Pulmonary artery endothelial cell (primary cell): Measurements from ENCODE around the gene FAM241A. TPM values are rescaled to one million over a fixed set of nuclear protein-coding genes. Genes with fewer than 3 reads are reported as not detected.

Source experiments
- DNase-seq: peaks from one replicate; pipeline ENCODE4 v3.0.0-alpha.2; 2011; ENCODE audit warnings: low read depth, low spot score
- total RNA-seq: library from RNA; depleted of rRNA; stranded (reverse); fragments of >200 nt; gene quantifications from 2 replicates; pipeline ENCODE4 v1.2.3, GENCODE V29; 2014

FAM241A gene
- total RNA-seq, 1 donor from 2014 or later, result 11.3 TPM

DNA sequence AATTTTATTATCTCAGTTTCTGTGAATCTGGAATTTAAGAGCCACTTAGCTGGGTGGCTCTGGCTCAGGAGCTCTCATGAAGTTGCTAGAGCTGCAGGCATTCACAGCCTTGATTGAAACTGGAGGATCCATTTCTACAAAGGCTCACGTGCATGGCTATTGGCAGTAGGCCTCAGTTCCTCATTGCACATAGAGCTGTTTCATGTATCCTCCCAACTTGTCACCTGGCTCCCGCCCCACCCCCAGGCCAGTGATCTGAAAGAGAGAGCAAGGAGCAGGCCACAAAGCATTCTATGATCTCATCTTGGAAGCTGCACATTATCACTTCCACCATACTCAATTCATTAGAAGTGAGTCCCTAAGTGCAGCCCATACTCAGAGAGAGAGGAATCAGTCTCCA lies 67.8 kb downstream of the FAM241A start:
- no peak for DNase-seq

DNA sequence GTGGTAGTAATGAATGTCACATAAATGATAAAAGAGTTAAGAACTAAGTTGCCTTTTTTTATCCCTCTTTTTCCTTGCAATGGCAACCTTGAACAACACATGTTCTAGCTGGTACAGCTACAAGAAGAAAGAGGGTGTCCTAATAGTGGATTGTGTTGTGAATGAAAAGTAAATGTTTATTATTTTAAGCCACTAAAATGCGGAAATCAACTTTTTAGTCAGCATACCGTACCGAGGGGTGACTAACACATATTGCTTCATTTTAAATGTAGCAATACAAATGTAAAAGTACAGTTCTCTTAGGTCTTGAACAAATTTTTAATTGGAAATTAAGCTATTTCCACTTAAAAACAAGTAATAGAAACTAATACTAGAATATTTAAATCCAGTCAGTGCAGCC lies 68.6 kb downstream of the FAM241A start:
- DNase-seq, result no peak

DNA sequence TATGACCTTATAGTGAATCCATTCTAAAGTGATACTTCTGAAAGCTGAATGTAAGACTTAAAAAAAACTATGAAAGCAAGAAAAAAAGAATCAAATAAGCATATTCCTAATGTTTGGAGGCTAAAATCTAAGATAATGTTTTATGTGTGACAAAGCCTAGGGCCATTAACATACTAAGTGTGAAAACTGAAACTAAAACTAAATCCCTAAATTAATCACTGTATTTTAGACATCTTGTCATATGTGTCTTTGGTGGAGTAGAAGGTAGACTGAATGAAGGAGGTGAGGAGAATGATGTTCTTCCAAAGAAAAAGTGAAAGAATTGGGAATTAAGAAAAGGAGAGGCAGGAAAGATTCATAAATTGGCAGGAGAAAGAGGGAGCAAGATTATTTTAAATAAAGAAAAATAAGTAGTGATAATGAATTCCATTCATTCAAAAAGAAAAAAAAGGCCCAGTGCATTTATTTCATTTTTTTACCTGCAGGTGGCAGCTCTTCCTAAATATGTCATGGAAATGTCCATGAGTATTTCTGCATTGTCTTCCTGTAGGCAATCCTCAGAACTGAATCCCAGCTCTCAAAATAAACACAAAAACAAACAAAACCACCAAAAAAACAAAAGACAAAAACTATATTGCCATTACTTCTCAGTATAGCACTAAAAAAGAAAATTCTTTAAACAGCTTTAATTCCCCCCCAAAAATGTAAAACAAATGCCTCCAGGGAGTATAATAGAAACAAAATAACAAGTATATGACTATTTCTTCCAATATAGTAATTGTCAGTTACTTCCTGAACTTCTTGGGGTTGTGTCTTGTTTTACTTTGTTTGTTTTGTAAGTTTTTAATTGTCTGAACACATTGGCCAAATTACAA lies 69.4 kb downstream of the FAM241A start:
- no peak for DNase-seq

DNA sequence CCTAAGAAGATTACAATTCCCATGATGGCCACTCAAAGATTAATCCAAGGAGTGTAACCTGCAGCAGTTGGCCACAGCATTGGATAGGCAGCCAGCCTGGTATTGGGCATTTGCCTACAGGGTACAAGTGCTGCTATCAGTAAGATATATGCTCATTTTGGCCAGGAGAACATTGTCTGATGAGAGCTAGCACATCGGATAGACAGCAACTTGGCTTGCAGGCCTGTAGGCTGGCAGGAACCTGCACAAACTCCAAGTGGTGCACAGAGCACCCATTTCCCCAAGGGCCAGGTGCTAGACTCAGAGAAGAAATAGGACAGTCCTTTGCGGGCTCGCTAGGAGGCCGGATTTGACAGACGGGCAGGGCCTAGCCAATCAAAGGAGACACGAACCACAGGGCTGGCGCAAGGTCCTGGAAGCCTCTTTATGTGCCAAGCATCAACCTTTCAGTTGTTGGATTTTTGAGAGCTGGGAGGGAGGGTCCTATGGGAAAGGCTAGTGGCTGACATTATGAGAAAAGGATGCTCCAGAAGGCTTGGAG lies 74.6 kb downstream of the FAM241A start:
- no peak for DNase-seq

DNA sequence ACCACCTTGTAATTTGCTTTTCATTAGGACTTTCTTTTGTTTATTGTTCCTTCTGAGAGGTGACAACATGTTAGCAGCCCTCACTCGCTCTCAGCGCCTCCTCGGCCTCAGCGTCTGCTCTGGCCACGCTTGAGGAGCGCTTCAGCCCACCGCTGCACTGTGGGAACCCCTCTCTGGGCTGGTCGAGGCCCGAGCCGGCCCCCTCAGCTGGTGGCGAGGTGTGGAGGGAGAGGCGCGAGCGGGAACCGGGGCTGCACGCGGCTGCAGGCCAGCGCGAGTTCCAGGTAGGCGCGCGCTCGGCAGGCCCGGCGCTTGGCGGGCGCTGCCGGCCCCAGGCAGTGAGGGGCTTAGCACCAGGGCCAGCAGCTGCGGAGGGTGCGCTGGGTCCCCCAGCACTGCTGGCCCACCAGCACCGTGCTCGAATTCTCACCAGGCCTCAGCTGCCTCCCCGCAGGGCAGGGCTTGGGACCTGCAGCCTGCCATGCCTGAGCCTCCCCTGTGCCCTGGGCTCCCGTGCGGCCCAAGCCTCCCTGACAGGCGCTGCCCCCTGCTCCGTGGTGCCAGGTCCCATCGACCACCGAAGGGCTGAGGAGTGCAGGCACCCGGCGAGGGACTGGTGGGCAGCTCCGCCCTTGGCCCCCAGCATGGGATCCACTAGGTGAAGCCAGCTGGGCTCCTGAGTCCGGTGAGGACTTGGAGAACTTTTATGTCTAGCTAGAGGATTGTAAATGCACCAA lies 77.1 kb downstream of the FAM241A start:
- DNase-seq, result no peak

DNA sequence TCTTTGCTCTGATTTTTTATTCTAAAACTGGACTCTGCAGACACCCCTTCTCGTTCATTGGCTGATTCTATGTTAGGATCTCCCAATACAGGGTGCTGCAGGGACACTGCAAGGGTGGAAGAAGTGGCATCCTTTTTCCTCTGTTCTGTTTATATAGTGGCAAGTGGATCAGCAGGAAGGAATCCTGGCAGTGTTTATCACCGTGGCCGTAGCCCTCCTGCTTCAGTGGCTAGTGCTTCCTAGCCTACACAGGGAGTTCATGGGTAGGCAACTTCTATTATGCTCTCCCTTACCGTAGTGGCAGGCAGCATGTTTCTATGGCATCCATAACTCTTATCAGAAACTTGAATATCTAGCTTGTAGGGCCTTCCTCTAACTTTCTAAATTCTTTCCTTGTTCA lies 79.9 kb downstream of the FAM241A start:
- DNase-seq, result no peak

DNA sequence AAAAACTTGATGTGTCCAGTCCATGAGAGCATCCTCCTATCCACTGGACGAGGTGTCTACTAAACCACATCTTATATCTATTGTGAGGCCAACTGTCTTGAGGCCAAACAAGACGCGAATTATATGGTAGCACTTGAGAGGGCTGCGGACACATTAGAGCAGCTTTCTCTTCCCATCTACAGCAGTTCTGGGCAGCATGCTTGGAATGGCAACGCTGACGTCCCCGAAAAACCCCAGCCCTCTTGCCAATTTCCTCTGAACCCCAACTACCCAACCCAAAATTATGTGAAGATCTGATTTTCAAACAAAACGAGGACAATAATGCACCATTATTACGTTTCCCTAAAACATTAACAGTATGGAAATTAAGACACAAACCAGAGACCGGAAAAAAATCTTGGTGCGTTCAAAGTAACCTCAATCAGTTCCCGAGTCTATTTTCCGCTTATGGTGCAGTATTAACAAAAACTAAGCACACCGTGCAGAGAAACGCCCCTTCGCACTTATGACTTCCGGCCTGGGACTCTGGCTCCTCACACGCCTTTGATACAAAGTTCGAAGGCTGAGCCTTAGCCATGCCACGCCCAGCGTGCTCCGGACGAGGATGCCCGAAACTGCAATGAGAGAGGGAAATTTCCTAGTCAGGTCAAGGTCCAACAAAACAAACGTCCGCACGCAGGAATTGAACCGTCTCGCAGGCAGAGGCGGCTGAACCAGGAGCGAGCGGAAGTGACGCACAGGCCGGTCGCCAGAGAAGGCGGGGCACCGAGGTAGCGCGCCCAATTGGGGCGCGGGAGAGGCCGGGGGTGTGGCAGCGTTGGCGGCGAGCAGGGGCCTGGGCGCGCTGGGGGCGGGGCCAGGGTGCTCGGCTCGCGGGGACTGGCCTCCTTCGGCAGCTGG lies 85.9 kb downstream of the FAM241A start:
- peak; percentile 90 for DNase-seq

DNA sequence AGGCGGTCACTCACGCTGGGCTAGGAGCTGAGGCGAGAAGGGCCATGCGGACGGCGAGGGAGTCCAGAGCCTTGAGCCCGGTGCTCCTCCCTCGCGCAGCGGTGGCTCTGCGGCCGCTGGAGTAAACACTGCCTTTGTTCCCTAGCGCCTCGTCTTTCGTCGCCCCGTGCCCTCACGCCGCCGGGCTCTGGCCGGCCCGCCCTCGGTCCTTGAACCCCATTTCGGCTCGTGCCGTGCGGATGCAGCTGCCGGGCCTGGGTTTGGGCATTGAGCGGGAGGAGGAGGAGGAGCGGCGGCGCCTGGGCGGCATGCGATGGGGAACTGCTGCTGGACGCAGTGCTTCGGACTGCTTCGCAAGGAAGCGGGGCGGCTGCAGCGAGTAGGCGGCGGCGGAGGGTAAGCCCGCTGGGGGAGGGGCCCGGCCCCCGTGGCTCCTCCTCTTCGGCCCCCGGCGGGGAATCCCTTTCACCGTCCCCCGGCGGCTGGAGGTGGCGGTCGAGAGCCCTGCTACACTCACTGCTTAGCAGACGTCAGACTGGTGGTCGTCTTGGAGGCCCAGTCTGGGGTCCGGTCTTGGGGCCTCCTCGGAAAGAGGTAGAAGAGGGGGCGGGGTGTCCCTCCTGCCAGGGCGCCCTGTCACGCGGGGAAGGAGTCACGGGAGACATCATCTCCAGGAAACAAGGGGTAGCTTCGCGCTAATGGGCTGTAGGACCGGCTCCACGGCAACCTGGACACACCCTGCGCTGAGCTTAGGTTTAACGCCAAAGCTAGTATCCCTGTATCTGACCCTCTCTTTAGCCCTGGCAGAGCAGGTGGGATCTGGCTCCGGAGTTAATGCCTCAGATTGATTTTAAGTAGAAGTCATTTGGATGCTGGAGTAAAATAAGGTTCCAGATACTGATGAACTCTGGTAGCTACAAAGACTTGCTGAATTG lies 86.8 kb downstream of the FAM241A start, which contains the start of gene AP1AR:
TSS of gene AP1AR (plus strand) at position 9 of the 935 bp plus-strand sequence. CDS start at position 314, 305 bp downstream.
- peak; percentile 22 for DNase-seq

DNA sequence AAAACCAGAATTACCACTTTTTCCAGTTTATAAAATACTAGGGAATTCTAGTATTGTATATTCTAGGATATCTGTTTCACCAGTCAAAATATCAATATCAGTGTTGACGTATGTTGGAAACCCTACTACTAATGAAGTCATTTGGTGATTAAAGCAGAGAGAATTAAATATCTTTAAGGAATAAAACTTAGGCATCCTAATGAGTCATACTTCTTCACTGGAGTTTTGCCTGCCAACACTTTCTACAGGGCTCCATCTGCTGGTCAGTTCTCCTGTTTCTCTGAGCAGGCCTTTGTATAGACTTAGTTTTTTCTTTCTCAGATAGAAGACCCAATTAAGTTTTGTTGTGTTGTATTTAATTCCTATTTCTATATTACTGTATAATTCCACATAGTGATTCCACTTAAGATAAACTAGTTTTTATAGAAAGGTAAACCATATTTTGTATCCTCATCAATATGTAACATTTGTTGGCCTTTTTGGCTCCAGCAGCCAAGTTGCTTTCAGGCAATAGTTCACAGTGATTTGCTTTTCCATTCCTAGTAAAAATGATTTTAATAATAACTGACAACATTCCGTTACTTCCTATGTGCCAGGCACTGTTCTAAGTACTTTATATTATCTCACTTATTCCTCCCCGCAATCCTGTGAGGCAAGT lies 89.8 kb downstream of the FAM241A start:
- peak; percentile 59 for DNase-seq

DNA sequence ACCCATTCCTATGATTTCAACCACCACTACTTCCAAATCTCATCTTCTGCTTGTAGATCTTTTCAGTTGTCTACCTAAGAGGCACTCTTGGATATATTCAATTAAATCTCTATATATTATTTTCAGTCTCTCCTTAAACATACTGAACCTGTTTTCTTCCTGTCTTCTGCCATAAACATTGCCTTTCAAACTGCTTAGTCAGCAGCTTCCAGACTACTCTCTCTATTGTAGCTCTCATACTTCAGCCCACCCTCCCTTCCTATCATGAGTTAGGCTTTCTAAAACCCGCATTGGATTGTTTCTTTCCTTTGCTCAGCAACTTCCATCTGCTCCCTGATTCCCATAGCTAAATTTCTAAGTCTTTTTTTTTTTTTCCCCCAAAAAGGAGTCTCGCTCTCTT lies 90.8 kb downstream of the FAM241A start:
- DNase-seq, result no peak

DNA sequence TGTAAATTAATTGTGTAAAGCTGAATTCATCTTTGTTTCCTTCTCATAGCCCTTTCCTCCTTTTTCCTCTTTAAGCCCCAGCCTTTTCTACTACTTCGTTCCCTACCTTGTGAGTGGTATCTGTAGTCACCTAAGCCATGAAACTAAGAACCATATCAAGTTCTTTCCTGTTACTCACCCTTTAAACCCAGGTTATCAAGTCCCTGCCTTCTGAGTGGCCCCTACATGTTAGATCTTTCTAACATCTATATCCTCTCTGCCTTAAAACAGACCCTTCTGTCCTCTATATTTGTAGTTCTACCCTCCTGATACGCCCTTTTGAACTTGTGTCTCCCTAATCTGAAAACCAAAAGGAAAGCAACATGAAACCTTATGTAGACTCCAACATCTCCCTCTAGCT lies 93.6 kb downstream of the FAM241A start:
- DNase-seq, result no peak

Other genes with a start within 250 kb of the FAM241A start
- 26.3 and 34.9 TPM in 2 replicates for gene AP1AR, start 86.3 kb downstream of the FAM241A start, total RNA-seq
- 15.0 and 18.5 TPM in 2 replicates for gene TIFA, start 140.4 kb downstream of the FAM241A start, total RNA-seq
- 7.1 and 8.9 TPM in 2 replicates for gene ALPK1, start 151.9 kb downstream of the FAM241A start, total RNA-seq